Trophoblast cell (in vitro differentiated cells and primary cell): Measurements from ENCODE around the gene SKA2.
"Not testable (repeated sequence)": the region's sequence is repeated elsewhere in the genome, so short reads cannot be mapped to it uniquely, and the experiment has no call there.

Experiments
- DNase-seq, 2 donors: peaks; one replicate each; pipeline ENCODE4 v3.0.0-alpha.2; 2016
- H2AFZ ChIP-seq: 2 replicates; pipeline ENCODE4 v1.6.1; 2013; ENCODE audit warnings: low read length, moderate library complexity, mild to moderate bottlenecking; ENCODE audit not compliant: insufficient read depth, poor library complexity
- H2AK5ac ChIP-seq: 2 replicates; pipeline ENCODE4 v1.6.1; 2013; ENCODE audit warnings: mild to moderate bottlenecking, low read length
- H2BK120ac ChIP-seq: 2 replicates; pipeline ENCODE4 v1.6.1; 2013; ENCODE audit warnings: low read length, mild to moderate bottlenecking, moderate library complexity; ENCODE audit not compliant: insufficient read depth, poor library complexity
- H2BK12ac ChIP-seq: 2 replicates; pipeline ENCODE4 v1.6.1; 2013; ENCODE audit warnings: mild to moderate bottlenecking, low read length, moderate library complexity
- H2BK5ac ChIP-seq: 2 replicates; pipeline ENCODE4 v1.6.1; 2013; ENCODE audit warnings: low read length, low read depth, moderate library complexity, mild to moderate bottlenecking; ENCODE audit not compliant: poor library complexity
- H3K14ac ChIP-seq: 2 replicates; pipeline ENCODE4 v1.6.1; 2013; ENCODE audit warnings: mild to moderate bottlenecking, low read length
- H3K18ac ChIP-seq: 2 replicates; pipeline ENCODE4 v1.6.1; 2013; ENCODE audit warnings: mild to moderate bottlenecking, low read length
- H3K23ac ChIP-seq: 2 replicates; pipeline ENCODE4 v1.6.1; 2013; ENCODE audit warnings: low read length
- H3K27ac ChIP-seq: 2 replicates; pipeline ENCODE4 v1.5.1; 2013; ENCODE audit warnings: low read depth, mild to moderate bottlenecking, inconsistent platforms, low read length, moderate library complexity
- H3K27me3 ChIP-seq: 2 replicates; pipeline ENCODE4 v1.6.1; 2013; ENCODE audit warnings: inconsistent platforms, mild to moderate bottlenecking, low read length, moderate library complexity; ENCODE audit not compliant: insufficient read depth
- H3K36me3 ChIP-seq, 2 experiments: 1 replicate in 1 of 2; 2 replicates in 1 of 2; pipeline ENCODE4 v1.6.1; 2013; ENCODE audit warnings: low read length in 2 of 2, mild to moderate bottlenecking in 2 of 2, moderate library complexity in 1 of 2; ENCODE audit not compliant: insufficient read depth in 2 of 2, control insufficient read depth in 1 of 2
- H3K4ac ChIP-seq: 2 replicates; pipeline ENCODE4 v1.6.1; 2013; ENCODE audit warnings: low read depth, mild to moderate bottlenecking, low read length, moderate library complexity
- H3K4me1 ChIP-seq, 2 experiments: 1 replicate in 1 of 2; 2 replicates in 1 of 2; pipeline ENCODE4 v1.6.1; 2013; ENCODE audit warnings: low read length in 2 of 2, mild to moderate bottlenecking in 2 of 2, moderate library complexity in 1 of 2; ENCODE audit not compliant: insufficient read depth in 2 of 2, control insufficient read depth in 1 of 2
- H3K4me2 ChIP-seq: 2 replicates; pipeline ENCODE4 v1.6.1; 2013; ENCODE audit warnings: inconsistent platforms, mild to moderate bottlenecking, low read length, moderate library complexity
- H3K4me3 ChIP-seq: 2 replicates; pipeline ENCODE4 v1.5.1; 2013; ENCODE audit warnings: mild to moderate bottlenecking, low read depth, low read length, inconsistent platforms
- H3K79me1 ChIP-seq: one replicate; pipeline ENCODE4 v1.6.1; 2013; ENCODE audit warnings: low read length
- H3K79me2 ChIP-seq: 2 replicates; pipeline ENCODE4 v1.6.1; 2013; ENCODE audit warnings: low read length, mild to moderate bottlenecking; ENCODE audit not compliant: control insufficient read depth, insufficient read depth, poor library complexity
- H3K9ac ChIP-seq: 2 replicates; pipeline ENCODE4 v1.6.1; 2013; ENCODE audit warnings: mild to moderate bottlenecking, low read length
- H3K9me3 ChIP-seq: 2 replicates; pipeline ENCODE4 v1.6.1; 2013; ENCODE audit warnings: low read depth, mild to moderate bottlenecking, control low read depth, inconsistent platforms, low read length; ENCODE audit not compliant: insufficient read depth
- H4K12ac ChIP-seq: 2 replicates; pipeline ENCODE4 v1.6.1; 2013; ENCODE audit warnings: low read depth, mild to moderate bottlenecking, low read length, moderate library complexity
- H4K8ac ChIP-seq: 2 replicates; pipeline ENCODE4 v1.6.1; 2013; ENCODE audit warnings: low read depth, mild to moderate bottlenecking, low read length, moderate library complexity
- H4K91ac ChIP-seq: one replicate; pipeline ENCODE4 v1.6.1; 2013; ENCODE audit warnings: low read depth, mild to moderate bottlenecking, low read length, moderate library complexity
- WGBS: extraction: QIAGEN DNeasy Blood & Tissue Kit; methylation state at CpG from one replicate; pipeline ENCODE4 v1.1.7; 2013; ENCODE audit warnings: missing lambda C conversion rate; ENCODE audit not compliant: insufficient read length, insufficient coverage; ENCODE audit errors: extremely low coverage; 5-methylcytosine and 5-hydroxymethylcytosine counted together

SKA2 gene

DNA sequence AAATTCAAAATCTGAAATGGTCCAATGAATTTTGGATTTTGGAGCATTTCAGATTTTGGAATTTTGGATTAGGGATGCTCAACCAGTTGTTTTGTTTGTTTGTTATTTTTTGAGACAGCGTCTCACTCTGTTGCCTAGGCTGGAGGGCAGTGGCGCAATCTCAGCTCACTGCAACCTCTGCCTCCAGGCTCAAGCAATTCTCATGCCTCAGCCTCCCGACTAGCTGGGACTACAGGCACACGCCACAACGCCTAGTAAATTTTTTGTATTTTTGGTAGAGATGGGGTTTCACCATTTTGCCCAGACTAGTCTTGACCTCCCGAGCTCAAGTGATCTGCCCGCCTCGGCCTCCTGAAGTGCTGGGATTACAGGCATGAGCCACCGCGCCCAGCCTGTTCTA is 16.6 kb downstream of the SKA2 start:
- H3K79me2 ChIP-seq, H3K9ac ChIP-seq, H3K27me3 ChIP-seq, H2AK5ac ChIP-seq, H3K36me3 ChIP-seq, H4K8ac ChIP-seq, H4K91ac ChIP-seq, H3K14ac ChIP-seq, H3K79me1 ChIP-seq, H3K4me2 ChIP-seq, H3K4ac ChIP-seq, H2BK12ac ChIP-seq, H3K4me3 ChIP-seq, H2BK5ac ChIP-seq, H4K12ac ChIP-seq, H3K9me3 ChIP-seq, H3K23ac ChIP-seq, H2BK120ac ChIP-seq, H3K27ac ChIP-seq, H3K18ac ChIP-seq, H2AFZ ChIP-seq, H3K4me1 ChIP-seq: not testable (repeated sequence)
- no CpG with 5 or more reads among the region's 10 CpGs for WGBS
- peak; percentile 81 to 92 for DNase-seq

DNA sequence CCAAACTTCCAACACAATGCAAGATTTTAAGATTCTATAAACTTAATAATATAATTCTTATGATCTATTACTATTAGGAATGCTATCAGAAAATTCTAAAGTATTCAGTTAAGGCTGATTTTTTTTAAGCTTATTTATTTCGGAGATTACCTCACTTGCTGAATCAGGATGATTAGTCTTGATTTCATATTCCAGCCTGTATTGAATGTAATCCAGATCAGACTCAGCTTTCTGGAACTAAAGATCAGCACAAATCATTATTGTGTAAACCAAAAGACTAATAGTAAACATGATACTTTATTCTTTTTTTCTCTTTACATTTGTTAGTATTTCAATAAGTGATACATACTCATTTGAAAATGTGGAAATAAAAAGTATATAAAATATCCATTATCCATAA is 23.9 kb downstream of the SKA2 start:
- peaks cover 12 to 17% of the 10 kb centered on the region in 2 experiments for H3K36me3 ChIP-seq
- peaks cover 2% of the 10 kb centered on the region for H3K79me2 ChIP-seq
- no peak overlapping the region for H3K9ac ChIP-seq
- no peak overlapping the region for H3K4me3 ChIP-seq
- no peak overlapping the region for H2AFZ ChIP-seq
- no peak overlapping the region for H2BK120ac ChIP-seq
- H4K91ac ChIP-seq, result no peak overlapping the region
- H3K14ac ChIP-seq, result no peak overlapping the region
- no peaks in the 10 kb centered on the region for H3K27me3 ChIP-seq
- no peak overlapping the region for H2BK12ac ChIP-seq
- no peaks in the 10 kb centered on the region for H3K9me3 ChIP-seq
- WGBS, result no CpG with 5 or more reads among the region's 1 CpG
- H3K79me1 ChIP-seq, result no peaks in the 10 kb centered on the region
- no peak overlapping the region for H3K23ac ChIP-seq
- no peak overlapping the region for H4K8ac ChIP-seq
- no peak overlapping the region for H2AK5ac ChIP-seq
- H4K12ac ChIP-seq, result no peak overlapping the region
- no peaks in the 10 kb centered on the region for H3K4me1 ChIP-seq
- H3K4me2 ChIP-seq, result no peak overlapping the region
- H3K4ac ChIP-seq, result no peak overlapping the region
- H3K27ac ChIP-seq, result no peak overlapping the region
- DNase-seq, result no peak
- no peak overlapping the region for H2BK5ac ChIP-seq
- no peak overlapping the region for H3K18ac ChIP-seq

DNA sequence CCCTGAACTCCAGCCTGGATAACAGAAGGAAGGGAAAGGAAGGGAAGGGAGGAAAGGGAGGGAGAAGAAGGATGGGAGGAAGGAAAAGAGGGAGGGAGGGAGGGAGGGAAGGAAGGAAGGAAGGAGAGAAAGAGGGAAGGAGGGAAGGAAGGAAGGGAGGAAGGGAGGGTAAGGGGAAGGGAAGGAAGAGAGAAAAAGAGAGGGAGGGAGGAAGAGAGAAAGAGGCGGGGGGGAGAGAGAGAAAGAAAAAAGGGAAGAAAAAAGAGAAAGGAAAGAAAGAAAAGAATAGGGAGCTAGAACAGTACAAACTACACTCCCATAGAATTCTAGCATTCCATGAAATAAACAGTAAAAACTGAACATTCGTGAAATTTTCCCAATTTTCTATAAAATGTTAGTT is 25.2 kb downstream of the SKA2 start:
- H2BK12ac ChIP-seq, result no peak overlapping the region
- H4K8ac ChIP-seq, result no peak overlapping the region
- H3K9me3 ChIP-seq, result no peaks in the 10 kb centered on the region
- no peak overlapping the region for H3K18ac ChIP-seq
- peaks cover 12 to 14% of the 10 kb centered on the region in 2 experiments for H3K36me3 ChIP-seq
- no peak overlapping the region for H3K27ac ChIP-seq
- no peaks in the 10 kb centered on the region for H3K4me1 ChIP-seq
- H3K79me1 ChIP-seq, result no peaks in the 10 kb centered on the region
- H3K14ac ChIP-seq, result no peak overlapping the region
- H3K27me3 ChIP-seq, result no peaks in the 10 kb centered on the region
- DNase-seq, result no peak
- H3K4me3 ChIP-seq, result no peak overlapping the region
- no peaks in the 10 kb centered on the region for H3K79me2 ChIP-seq
- H4K91ac ChIP-seq, result no peak overlapping the region
- H3K9ac ChIP-seq, result no peak overlapping the region
- H2BK5ac ChIP-seq, result no peak overlapping the region
- H3K4ac ChIP-seq, result no peak overlapping the region
- H2AFZ ChIP-seq, result no peak overlapping the region
- no peak overlapping the region for H3K4me2 ChIP-seq
- no peak overlapping the region for H3K23ac ChIP-seq
- WGBS, result no CpG with 5 or more reads among the region's 2 CpGs
- no peak overlapping the region for H4K12ac ChIP-seq
- no peak overlapping the region for H2AK5ac ChIP-seq
- no peak overlapping the region for H2BK120ac ChIP-seq

DNA sequence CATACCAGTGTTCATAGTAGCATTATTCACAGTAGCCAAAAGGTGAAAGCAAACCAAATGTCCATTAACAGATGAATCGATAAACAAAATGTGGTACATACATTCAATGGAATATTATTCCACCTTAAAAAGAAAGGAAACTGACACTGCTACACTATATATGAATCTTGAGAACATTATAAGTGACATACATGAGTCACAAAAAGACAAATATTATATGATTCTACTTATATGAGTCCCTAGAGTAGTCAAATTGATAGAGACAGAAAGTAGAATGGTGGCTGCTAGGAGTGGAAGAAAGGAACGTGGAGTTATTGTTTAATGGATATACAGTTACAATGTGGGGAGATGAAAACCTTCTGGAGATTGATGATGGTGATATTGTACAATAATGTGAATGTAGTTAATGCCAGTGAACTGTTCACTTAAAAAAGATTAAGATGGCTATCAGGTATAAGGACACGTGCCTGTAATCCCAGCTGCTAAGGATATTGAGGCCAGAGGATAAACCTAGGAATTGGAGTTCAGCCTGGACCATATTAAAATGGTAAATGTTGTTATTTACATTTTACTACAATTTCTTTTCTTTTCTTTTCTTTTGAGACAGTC is 28.1 kb downstream of the SKA2 start:
- Histone ChIP-seq H3K79me2 (no peaks in the 10 kb centered on the region), H3K4me1 (no peaks in the 10 kb centered on the region), H2BK12ac (no peak overlapping the region), H2AK5ac (no peak overlapping the region), H3K36me3 (peaks cover 19 to 22% of the 10 kb centered on the region in 2 experiments), H3K23ac (no peak overlapping the region), H4K12ac (no peak overlapping the region), H3K9me3 (no peaks in the 10 kb centered on the region), H2BK5ac (no peak overlapping the region), H3K79me1 (no peaks in the 10 kb centered on the region), H4K91ac (no peak overlapping the region), H2BK120ac (no peak overlapping the region), H2AFZ (no peak overlapping the region), H4K8ac (no peak overlapping the region), H3K4me2 (no peak overlapping the region), H3K27me3 (no peaks in the 10 kb centered on the region), H3K4ac (no peak overlapping the region), H3K27ac (no peak overlapping the region), H3K14ac (no peak overlapping the region), H3K18ac (no peak overlapping the region), H3K4me3 (no peak overlapping the region), H3K9ac (no peak overlapping the region)
- no peak for DNase-seq
- 100% methylated on average over 1 of the region's 3 CpGs for WGBS
